ENCODE data around the gene ASF1A. TPM values are rescaled to one million over a fixed set of nuclear protein-coding genes. Genes with fewer than 3 reads are reported as not detected.

ASF1A gene
- total RNA-seq, 1 experiment from 2014 or later, result 37.5 TPM

DNA sequence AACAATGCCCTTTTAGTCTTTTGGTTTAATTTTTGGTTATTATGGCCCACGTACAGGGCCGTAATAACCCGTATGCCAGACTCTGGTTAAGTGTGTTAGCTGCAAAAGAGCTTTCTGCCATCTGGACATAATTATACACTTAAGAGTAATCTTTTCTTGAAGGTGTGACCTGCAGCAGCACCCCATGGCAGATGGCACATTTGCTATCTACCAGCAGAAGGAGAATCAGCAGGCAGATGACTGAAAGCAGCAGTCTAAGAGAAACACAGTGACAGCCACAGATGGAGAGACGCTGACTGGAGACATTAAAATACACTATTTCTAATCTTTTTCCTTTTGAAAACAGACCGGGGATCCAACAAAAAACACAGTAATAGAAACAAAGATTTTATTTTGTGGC is 18.7 kb downstream of the ASF1A start:
- DNase-seq (ENCODE audit: low read depth), result no peak

DNA sequence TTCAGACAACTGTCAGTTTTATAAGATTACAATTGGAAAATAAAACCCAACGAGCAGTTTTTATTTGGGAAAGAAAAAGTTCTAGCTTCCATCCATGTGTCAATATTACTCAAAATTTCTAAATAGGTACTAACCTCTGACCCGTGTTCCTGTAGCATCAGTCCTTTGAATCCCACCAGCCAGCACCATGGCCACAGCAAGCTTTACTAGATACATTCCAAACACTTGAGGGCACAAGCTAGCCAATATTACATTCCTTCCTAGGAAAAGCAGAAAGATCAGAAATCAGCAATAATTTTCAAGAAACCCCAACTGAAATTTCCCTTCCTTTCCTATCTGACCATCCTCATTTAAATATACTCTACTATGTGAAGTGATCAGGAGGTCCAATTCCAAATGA is 19.2 kb downstream of the ASF1A start:
- no peak for DNase-seq (ENCODE audit: low read depth)

GRCh38 chr6:118914598-118914997 is 20.6 kb downstream of the ASF1A start:
- no peak for DNase-seq (ENCODE audit: low read depth)

DNA sequence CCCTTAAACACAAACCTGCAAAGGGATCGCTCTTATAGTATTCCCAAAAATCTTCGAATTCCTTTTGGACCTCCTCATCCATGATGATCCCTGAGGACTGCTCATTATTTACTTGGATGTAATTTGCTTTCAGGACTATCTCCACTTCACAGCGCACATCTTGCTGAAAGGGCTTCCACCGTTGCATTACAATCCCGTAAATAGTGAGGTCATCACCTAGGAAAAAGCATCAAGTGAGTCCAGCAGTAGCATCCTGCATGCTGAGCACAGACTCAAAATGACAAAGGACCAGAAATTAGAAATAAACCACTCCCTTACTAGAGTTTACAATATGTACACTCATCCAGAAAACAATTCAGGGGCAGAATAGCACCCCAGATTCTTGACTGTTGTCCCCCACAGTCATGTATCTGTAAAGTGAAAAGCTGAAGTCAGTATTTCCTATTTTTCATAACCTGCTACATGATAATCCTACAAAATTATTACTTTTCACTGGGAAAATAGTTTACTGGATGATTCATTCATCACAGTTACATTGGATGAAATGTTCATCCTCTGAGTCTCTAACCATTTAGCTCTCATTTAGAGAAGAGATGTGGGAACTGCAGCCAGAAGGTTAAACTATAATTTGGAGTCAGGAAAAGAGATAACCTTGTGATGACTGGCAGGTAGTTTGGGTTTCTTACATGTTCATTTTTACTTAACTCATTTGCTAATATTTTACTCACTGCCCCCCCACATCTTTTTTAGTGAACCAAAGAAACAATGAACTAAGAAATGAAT is 23.8 kb downstream of the ASF1A start:
- no peak for DNase-seq (ENCODE audit: low read depth)

GRCh38 chr6:118918329-118918725 is 24.4 kb downstream of the ASF1A start:
- no peak for DNase-seq (ENCODE audit: low read depth)

DNA sequence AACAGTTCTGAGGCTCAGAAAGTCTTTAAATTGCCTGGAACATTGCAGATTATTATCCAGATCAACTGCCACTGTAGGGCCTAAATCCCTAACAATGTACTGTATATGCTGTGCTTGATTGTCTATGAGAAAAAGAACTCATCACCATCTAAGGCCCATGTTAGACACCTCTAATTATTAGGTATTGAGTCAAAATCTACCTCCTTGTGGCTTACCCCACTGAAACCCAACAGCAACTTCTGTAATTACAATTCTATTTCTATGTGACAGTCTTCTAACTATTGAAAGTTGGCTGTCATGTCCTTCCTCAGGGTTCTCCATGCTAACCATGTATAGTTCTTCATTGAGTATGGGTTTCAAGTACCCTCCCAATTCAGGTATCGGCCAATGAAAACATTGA is 27.1 kb downstream of the ASF1A start:
- DNase-seq (ENCODE audit: low read depth), result no peak

DNA sequence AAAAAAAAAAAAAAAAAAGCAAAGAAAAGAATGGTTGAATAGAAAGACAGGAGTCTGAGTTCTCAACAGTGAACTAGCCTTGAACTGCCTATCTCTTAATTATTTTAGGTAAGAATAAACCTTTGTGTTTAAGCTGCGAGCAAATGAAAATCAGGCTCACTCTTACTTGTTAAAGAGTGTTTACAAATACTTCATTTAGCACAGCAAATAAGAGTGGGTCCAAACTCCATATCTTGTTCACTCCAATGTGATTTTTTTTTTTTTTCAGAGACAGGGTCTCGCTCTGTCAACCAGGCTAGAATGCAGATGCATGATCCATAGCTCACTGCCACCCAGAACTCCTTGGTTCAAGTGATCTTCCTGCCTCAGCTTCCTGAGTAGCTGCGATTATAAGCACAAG is 29.1 kb downstream of the ASF1A start:
- no peak for DNase-seq (ENCODE audit: low read depth)

DNA sequence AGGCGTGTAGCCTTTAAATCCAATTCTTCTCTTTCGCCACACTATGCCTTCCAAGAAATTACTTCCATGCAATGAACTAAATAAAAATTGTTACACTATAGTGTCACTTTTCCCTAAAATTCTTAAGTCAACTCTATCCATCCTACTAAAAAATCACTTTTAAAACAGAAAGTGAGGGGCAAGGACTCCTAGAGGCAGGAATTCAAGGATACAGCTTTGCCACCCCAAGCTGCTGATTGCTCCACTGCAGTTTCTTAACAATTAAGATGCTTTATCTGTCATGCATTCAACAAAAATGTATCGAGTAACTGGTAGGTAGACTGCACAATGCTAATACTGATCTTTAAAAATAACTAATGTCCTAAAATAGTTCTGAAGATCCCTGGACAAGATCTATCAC is 36.7 kb downstream of the ASF1A start:
- no peak for DNase-seq (ENCODE audit: low read depth)

DNA sequence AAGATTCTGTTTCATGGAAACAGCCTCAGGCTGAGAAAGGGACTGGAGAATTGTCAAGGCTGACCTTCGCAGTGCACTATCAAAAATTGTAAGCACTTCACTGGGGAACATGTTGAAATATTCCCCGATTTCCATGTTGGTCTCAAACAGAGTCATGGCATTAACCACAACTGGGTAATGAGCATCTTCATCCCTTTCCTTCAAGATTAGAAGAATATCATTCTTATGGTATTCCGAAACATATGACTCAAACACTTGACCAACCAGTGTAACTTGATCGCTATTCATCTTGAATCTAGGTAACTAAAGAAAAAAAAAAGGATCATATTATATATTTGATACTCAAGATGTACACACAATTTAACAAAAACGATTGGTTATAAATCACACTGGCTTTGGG is 37.5 kb downstream of the ASF1A start:
- DNase-seq (ENCODE audit: low read depth), result no peak

DNA sequence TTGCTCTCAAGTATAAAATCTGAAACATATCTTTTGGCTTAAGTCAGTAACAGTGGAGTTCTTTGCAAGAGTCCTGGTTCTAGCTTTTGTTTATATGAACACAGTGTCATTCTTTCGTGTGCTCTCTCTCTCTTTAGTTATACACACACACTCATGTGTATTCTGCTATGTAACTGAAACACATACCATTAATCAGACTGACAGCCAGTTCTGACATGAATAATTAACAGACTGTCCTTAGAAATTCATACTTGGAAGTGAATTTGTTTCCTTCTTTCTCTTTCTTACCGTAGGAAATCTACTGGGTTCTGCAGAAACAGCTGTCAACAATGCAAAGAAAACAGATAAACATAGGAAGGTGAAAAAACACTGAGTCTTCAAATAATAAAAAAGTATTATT is 38.5 kb downstream of the ASF1A start:
- no peak for DNase-seq (ENCODE audit: low read depth)

DNA sequence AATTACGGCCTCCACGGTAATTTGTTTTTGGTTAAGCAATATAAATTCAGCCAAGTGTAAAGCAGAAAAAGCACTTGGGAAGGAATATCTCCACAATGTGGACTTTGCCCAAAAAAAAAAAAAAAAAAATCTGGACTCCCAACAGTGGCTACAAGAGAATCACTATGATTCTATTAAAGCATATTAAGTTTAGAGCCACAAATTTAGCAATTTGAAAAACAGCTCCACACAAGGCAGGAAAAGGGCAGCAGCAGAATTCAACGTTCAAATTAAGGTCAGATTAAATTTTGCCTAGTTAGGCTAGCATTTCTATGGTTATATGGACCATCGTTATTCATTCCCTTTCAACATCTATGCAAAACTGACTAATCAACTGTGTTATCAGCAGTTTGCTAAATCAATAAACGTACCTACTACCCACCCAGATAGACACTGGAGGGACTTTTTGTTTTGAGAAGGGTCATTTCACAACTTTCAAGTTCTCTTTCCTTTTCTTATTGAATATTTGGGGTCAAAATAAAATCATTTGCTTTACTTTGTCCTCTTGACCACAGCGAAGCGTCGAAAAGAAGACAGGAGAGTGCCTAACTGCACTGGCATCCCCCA is 40.0 kb downstream of the ASF1A start:
- no peak for DNase-seq (ENCODE audit: low read depth)

DNA sequence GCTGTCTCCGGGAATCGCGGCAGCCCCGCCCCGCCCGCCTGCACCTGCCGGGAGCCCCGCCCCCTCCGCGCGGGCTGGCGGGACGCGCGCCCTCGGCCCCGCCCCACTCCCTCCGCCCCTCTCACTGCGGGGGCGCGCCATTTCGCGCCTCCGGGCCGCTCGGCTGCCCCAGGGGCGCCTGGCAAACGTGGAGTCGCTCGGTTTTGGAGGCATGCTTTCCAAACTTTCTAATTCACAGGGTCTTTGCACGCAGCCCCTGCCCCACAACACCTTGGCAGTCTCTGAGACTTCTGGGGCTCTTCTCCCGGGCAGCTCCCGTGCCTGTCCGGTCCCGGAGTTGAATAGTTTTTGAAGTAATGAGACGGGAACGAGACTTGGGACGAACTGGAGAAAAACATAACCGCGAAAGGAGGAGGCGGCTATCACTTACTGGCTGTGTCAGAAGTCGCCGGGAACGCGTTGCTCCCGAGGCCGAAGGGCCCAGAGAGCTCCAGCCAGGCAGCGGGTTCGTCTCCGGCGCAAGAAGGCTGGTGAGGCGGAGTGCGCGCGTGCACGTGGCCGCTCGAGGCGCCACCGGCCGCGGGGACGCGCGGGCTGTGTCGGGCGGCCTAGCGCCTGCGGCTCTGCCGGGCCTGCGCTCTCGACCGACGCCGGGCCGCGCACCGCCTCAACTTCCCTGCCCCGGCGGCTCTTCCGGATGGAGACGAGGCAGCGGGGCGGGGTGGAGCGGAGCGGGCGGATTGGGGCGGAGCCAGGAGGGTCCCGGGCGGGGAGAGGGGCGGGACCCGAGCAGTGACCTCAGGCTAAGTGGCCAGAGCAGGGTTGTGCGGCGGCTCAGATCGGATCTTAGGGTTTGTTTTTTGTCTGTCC is 40.7 kb downstream of the ASF1A start, which contains the start of gene MCM9:
Gene MCM9 (minus strand): TSS at position 699 of the 870 bp plus-strand sequence. CDS start 3,436 bp downstream, outside the sequence.
- DNase-seq (ENCODE audit: low read depth), result peak; percentile 84

DNA sequence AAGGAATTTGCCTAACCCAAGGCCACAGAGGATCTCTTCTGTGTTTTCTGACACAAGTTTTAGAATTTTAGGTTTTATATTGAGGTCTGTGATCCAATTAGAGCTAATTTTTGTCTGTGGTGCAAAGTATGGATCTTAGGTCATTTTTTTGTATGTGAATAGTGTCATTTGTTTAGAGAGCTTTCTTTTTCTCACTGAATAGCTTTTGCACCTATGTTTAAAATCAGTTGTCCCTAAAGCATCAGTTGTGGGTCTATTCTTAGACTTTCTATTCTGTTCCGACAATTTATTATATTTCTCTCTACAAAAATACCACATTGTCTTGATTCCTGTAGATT is 41.3 kb downstream of the ASF1A start:
- no peak for DNase-seq (ENCODE audit: low read depth)

DNA sequence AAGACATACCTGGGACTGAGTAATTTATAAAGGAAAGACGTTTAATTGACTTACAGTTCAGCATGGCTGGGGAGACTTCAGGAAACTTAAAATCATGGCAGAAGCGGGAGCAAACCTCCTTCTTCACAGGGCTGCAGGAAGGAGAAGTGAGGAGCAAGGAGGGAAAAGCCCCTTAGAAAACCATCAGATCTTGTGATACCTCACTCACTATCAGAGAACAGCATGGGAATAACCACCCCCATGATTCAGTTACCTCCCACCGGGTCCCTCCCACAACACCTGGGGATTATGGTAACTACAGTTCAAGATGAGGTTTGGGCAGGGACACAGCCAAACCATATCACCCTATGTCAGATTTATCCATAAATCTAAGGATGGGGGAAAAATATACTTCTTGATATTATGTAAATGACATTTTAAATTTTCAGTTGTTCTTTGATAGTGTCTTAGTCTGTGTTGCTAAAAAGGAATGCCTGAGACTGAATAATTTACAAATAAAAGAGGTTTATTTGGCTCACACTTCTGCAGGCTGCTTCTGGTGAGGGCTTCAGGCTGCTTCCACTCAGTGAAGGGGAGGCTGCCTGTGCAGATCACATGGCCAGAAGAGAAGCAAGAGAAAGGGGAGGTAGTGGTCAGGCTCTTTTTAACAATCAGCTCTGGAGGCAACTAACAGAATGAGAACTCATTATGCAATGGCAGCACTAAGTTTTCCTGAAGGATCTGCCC is 42.2 kb downstream of the ASF1A start:
- DNase-seq (ENCODE audit: low read depth), result no peak

- no peak for DNase-seq (ENCODE audit: low read depth)
These were observed 45.7 kb downstream of the ASF1A start for GRCh38 chr6:118939683-118940082.

GRCh38 chr6:118940770-118941169 is 46.8 kb downstream of the ASF1A start:
- DNase-seq (ENCODE audit: low read depth), result no peak

DNA sequence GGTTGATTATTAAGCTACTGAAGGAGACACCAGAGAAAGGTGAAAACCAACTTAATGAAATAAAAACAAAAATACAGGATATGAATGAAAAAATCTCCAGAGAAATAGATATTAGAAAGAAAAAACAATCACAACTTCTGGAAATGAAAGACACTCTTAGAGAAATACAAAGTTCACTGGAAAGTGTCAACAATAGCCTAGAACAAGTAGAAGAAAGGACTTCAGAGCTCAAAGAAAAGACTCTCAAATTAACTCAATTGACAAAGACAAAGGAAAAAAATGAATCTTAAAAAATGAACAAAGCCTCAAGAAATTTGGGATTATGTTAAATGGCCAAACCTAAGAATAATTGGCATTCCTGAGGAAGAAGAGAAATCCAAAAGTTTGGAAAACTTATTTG is 51.3 kb downstream of the ASF1A start:
- DNase-seq (ENCODE audit: low read depth), result no peak

DNA sequence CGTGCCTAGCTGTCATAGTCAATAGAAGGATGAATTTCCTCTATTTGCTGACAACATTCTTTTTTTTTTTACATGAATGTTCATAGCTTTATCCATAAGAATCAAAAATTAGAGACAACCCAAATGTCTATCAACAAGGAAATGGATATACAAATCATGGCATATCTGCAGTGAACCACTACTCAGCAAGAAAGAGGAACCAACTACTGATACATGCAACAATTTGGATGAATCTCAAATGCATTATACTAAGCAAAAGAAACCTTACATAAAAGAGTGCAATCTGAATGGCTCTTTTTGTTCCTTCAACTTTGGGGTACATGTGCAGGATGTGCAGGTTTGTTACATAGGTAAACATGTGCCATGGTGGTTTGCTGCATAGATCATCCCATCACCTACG is 58.7 kb downstream of the ASF1A start:
- no peak for DNase-seq (ENCODE audit: low read depth)

GRCh38 chr6:118953391-118953790 is 59.4 kb downstream of the ASF1A start:
- DNase-seq (ENCODE audit: low read depth), result no peak

Data from HT1080 (cell line).